CD14-positive monocyte (primary cell): ENCODE results near the gene COTL1. TPM values are rescaled to one million over a fixed set of nuclear protein-coding genes. Genes with fewer than 3 reads are reported as not detected.
A peak's percentile ranks its signal among the peaks of the same experiment; 100 is the strongest.

Experiments used
- DNase-seq, 3 donors: peaks; one replicate each; pipeline ENCODE4 v3.0.0-alpha.2; 2011 to 2022
- H2AFZ ChIP-seq: 2 replicates; pipeline ENCODE4 v1.6.0; 2012; ENCODE audit warnings: mild to moderate bottlenecking, low read depth, low read length, inconsistent platforms; ENCODE audit not compliant: insufficient read depth, poor library complexity, severe bottlenecking
- H3K27ac ChIP-seq, 2 donors: 1 replicate in 1 of 2; 2 replicates in 1 of 2; pipeline ENCODE4 v1.5.1; 2012 to 2013; ENCODE audit warnings: low read length in 2 of 2, control low read depth in 1 of 2, inconsistent platforms in 1 of 2, low read depth in 1 of 2, mild to moderate bottlenecking in 1 of 2
- H3K27me3 ChIP-seq, 2 donors: one replicate each; pipeline versions ENCODE4 v1.6.0 to v1.6.1; 2011 to 2013; ENCODE audit warnings: low read length in 2 of 2; ENCODE audit not compliant: control insufficient read depth in 2 of 2, insufficient read depth in 2 of 2
- H3K36me3 ChIP-seq, 2 donors: replicated peaks in 1 of 2; 1 replicate in 1 of 2; 2 replicates in 1 of 2; pipeline versions ENCODE4 v1.5.1 to v1.6.1; 2012 to 2013; ENCODE audit warnings: low read length in 2 of 2, control low read depth in 1 of 2, inconsistent platforms in 1 of 2, mild to moderate bottlenecking in 1 of 2; ENCODE audit not compliant: insufficient read depth in 2 of 2, control insufficient read depth in 1 of 2
- H3K4me1 ChIP-seq, 2 donors: 1 replicate in 1 of 2; 2 replicates in 1 of 2; pipeline versions ENCODE4 v1.5.1 to v1.6.1; 2012 to 2013; ENCODE audit warnings: low read length in 2 of 2, control low read depth in 1 of 2, inconsistent platforms in 1 of 2, mild to moderate bottlenecking in 1 of 2, moderate library complexity in 1 of 2; ENCODE audit not compliant: insufficient read depth in 2 of 2, control insufficient read depth in 1 of 2
- H3K4me2 ChIP-seq: replicated peaks from 2 replicates; pipeline ENCODE3; 2012; ENCODE audit warnings: low read length, moderate library complexity, mild to moderate bottlenecking; ENCODE audit not compliant: poor library complexity, severe bottlenecking; ENCODE audit errors: extremely low read depth
- H3K4me3 ChIP-seq, 3 experiments: fragments of 200-600 bp in 1 of 3; sonication (generic) in 1 of 3; replicated peaks in 1 of 3; 1 replicate in 2 of 3; 2 replicates in 1 of 3; pipeline ENCODE4 v1.5.1; 2011 to 2013; ENCODE audit warnings: low read length in 3 of 3, mild to moderate bottlenecking in 3 of 3, control low read depth in 2 of 3, low read depth in 2 of 3, inconsistent platforms in 1 of 3, moderate library complexity in 1 of 3
- H3K79me2 ChIP-seq: 2 replicates; pipeline ENCODE4 v1.6.0; 2012; ENCODE audit warnings: mild to moderate bottlenecking, control low read depth, inconsistent platforms, low read length, moderate library complexity; ENCODE audit not compliant: insufficient read depth
- H3K9ac ChIP-seq: 2 replicates; pipeline ENCODE4 v1.6.0; 2017; ENCODE audit warnings: low read length, mild to moderate bottlenecking; ENCODE audit not compliant: insufficient read depth, poor library complexity, severe bottlenecking
- H3K9me3 ChIP-seq, 2 donors: replicated peaks in 1 of 2; 1 replicate in 1 of 2; 2 replicates in 1 of 2; pipeline versions ENCODE4 v1.5.1 to v1.6.1; 2012 to 2013; ENCODE audit warnings: low read length in 2 of 2, control low read depth in 1 of 2; ENCODE audit not compliant: control insufficient read depth in 1 of 2, insufficient read depth in 1 of 2
- H4K20me1 ChIP-seq: 2 replicates; pipeline ENCODE4 v1.6.0; 2012; ENCODE audit warnings: mild to moderate bottlenecking, low read length, control low read depth, moderate library complexity; ENCODE audit not compliant: insufficient read depth
- H3K27ac Mint-ChIP-seq, 7 donors: one replicate each; pipeline ENCODE4 v1.8.0; 2020; ENCODE audit warnings: mild to moderate bottlenecking in 7 of 7, mixed read lengths in 7 of 7, moderate library complexity in 6 of 7, inconsistent platforms in 2 of 7
- H3K27me3 Mint-ChIP-seq, 3 donors: one replicate each; pipeline ENCODE4 v1.8.0; 2021 to 2022; ENCODE audit warnings: low read depth in 3 of 3, mild to moderate bottlenecking in 3 of 3, mixed read lengths in 3 of 3, moderate library complexity in 3 of 3, inconsistent platforms in 1 of 3
- H3K36me3 Mint-ChIP-seq, 2 donors: one replicate each; pipeline ENCODE4 v1.8.0; 2020; ENCODE audit warnings: mixed read lengths in 2 of 2, inconsistent platforms in 1 of 2, mild to moderate bottlenecking in 1 of 2
- H3K4me1 Mint-ChIP-seq: one replicate; pipeline ENCODE4 v1.8.0; 2020; ENCODE audit warnings: mild to moderate bottlenecking, mixed read lengths
- H3K4me3 Mint-ChIP-seq, 2 donors: one replicate each; pipeline ENCODE4 v1.8.0; 2020; ENCODE audit warnings: mild to moderate bottlenecking in 2 of 2, mixed read lengths in 2 of 2, moderate library complexity in 1 of 2
- H3K9me3 Mint-ChIP-seq, 7 donors: one replicate each; pipeline ENCODE4 v1.8.0; 2020 to 2022; ENCODE audit warnings: mixed read lengths in 7 of 7, mild to moderate bottlenecking in 6 of 7, moderate library complexity in 6 of 7, inconsistent platforms in 2 of 7
- CTCF ChIP-seq: fragments of 200-600 bp; IDR thresholded peaks from one replicate; pipeline ENCODE4 v1.8.0; 2022; ENCODE audit warnings: antibody characterized with exemption, mild to moderate bottlenecking
- WGBS: methylation state at CpG from one replicate; pipeline ENCODE4 v1.1.5; 2013; ENCODE audit warnings: missing lambda C conversion rate; ENCODE audit not compliant: insufficient coverage; 5-methylcytosine and 5-hydroxymethylcytosine counted together
- intact Hi-C, 2 donors: fragments of 100-400 bp; cut with micrococcal nuclease; formaldehyde crosslinking; loops; one replicate each; pipeline versions ENCODE4 v1.15.0 to v1.15.1; 2023
- polyA plus RNA-seq, 3 donors: library from polyadenylated mRNA; depleted of rRNA in 1 of 3; unstranded in 2 of 3; stranded (reverse) in 1 of 3; fragments of 300-500 nt in 2 of 3; fragments of >200 nt in 1 of 3; fragmentation: Illumina TruSeq in 2 of 3; gene quantifications; 1 replicate in 2 of 3; 2 replicates in 1 of 3; pipeline ENCODE4 v1.2.3, GENCODE V29; 2012 to 2021

The COTL1 gene
- polyA plus RNA-seq, 3 donors: 648 to 1,843 (median 1,643) TPM

GRCh38 chr16:84643180-84643583 lies 25.3 kb upstream of the COTL1 start:
- Mint-ChIP-seq H3K4me1 (peaks cover 57% of the 10 kb centered on the region), H3K9me3 (peaks cover 0 to 1% (median 0%) of the 10 kb centered on the region in 7 donors), H3K27me3 (peaks cover 0 to 7% (median 4%) of the 10 kb centered on the region in 3 donors), H3K4me3 (peak overlapping the region in 1 of 2 donors; percentile 59), H3K36me3 (peaks cover 0 to 3% of the 10 kb centered on the region in 2 donors), H3K27ac (peak overlapping the region; percentile 53 to 91 (median 87))
- Histone ChIP-seq H3K36me3 (no peaks in the 10 kb centered on the region), H3K4me2 (peak overlapping the region; percentile 9), H3K4me1 (peaks cover 52 to 53% of the 10 kb centered on the region in 2 donors), H3K79me2 (no peaks in the 10 kb centered on the region), H3K27ac (peak overlapping the region; percentile 56 to 63), H2AFZ (peak overlapping the region; percentile 35), H3K9ac (no peak overlapping the region), H3K9me3 (no peaks in the 10 kb centered on the region), H3K4me3 (no peak overlapping the region), H4K20me1 (no peaks in the 10 kb centered on the region), H3K27me3 (no peaks in the 10 kb centered on the region)
- peak; percentile 44 to 53 (median 44) for DNase-seq
- intact Hi-C loops: loop anchor here in 1 of 2 donors (5.0 kb wide), 1 partner anchor 309 kb away; no protein-coding TSS in a partner anchor
- WGBS: 20% methylated on average over 5 of the region's 8 CpGs
- no peak for TF ChIP-seq CTCF

GRCh38 chr16:84641643-84642358 lies 23.9 kb upstream of the COTL1 start:
- intact Hi-C loops: loop anchor here in 1 of 2 donors (1.0 to 5.0 kb wide), 2 partner anchors 8 to 310 kb away; no protein-coding TSS in a partner anchor
- Histone ChIP-seq H3K79me2 (no peaks in the 10 kb centered on the region), H3K4me3 (peak overlapping the region in 1 of 3 experiments; percentile 35), H4K20me1 (no peaks in the 10 kb centered on the region), H3K4me1 (peaks cover 45 to 48% of the 10 kb centered on the region in 2 donors), H2AFZ (peak overlapping the region; percentile 46), H3K27ac (peak overlapping the region; percentile 80 to 87), H3K9me3 (no peaks in the 10 kb centered on the region), H3K36me3 (no peaks in the 10 kb centered on the region), H3K27me3 (no peaks in the 10 kb centered on the region), H3K9ac (peak overlapping the region; percentile 23), H3K4me2 (peak overlapping the region; percentile 19)
- 66% methylated on average over 2 of the region's 6 CpGs for WGBS
- H3K27me3 Mint-ChIP-seq: peaks cover 0 to 4% (median 2%) of the 10 kb centered on the region in 3 donors
- H3K27ac Mint-ChIP-seq: peak overlapping the region; percentile 88 to 98 (median 96)
- peaks cover 63% of the 10 kb centered on the region for H3K4me1 Mint-ChIP-seq
- TF ChIP-seq CTCF: no peak
- peak overlapping the region in 1 of 2 donors; percentile 93 for H3K4me3 Mint-ChIP-seq
- DNase-seq: no peak
- H3K36me3 Mint-ChIP-seq: peaks cover 0 to 3% of the 10 kb centered on the region in 2 donors
- H3K9me3 Mint-ChIP-seq: peaks cover 0 to 3% (median 0%) of the 10 kb centered on the region in 7 donors
